BE2C (cell line): Measurements from ENCODE around the gene KAT14.
"Not testable (repeated sequence)": the region's sequence is repeated elsewhere in the genome, so short reads cannot be mapped to it uniquely, and the experiment has no call there.

Experiments
- DNase-seq: peaks from one replicate; pipeline ENCODE4 v3.0.0-alpha.2; 2020
- H3K27me3 ChIP-seq: fragments of 250-450 bp; sonication (Bioruptor Pico); 2 replicates; pipeline ENCODE4 v1.5.1; 2020; ENCODE audit warnings: mild to moderate bottlenecking
- H3K36me3 ChIP-seq: fragments of 250-450 bp; sonication (Bioruptor Pico); 2 replicates; pipeline ENCODE4 v1.5.1; 2020; ENCODE audit warnings: mild to moderate bottlenecking
- H3K4me1 ChIP-seq: fragments of 250-450 bp; sonication (Bioruptor Pico); 2 replicates; pipeline ENCODE4 v1.5.1; 2020
- H3K4me3 ChIP-seq: 2 replicates; pipeline ENCODE4 v1.5.1; 2011; ENCODE audit warnings: low read depth, low read length
- H3K9me3 ChIP-seq: fragments of 250-450 bp; sonication (Bioruptor Pico); 2 replicates; pipeline ENCODE4 v1.5.1; 2020
- CTCF ChIP-seq: IDR thresholded peaks from 2 replicates; pipeline ENCODE4 v1.5.1; 2012; ENCODE audit warnings: mild to moderate bottlenecking, low read depth, low read length

The KAT14 gene

DNA sequence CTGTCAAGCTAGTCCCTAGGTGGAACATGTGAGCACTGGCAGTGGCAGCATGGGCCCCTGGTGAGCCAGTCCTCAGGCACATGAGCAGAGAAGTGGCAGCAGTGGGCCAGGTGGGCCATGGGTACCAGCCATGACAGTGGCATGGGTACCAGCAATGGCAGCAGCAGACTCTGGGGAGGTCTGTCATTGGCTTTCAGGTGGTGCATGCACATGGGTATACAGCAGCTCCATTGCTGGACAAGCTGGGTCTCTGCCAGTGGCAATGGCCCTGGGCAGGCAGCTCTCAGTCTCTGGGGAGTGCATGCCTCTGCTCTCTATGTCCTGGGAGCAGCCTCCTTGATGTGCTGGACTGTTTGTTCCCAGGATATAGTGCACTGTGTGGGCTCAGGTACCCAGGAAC lies 65.3 kb downstream of the KAT14 start:
- H3K9me3 ChIP-seq: no peaks in the 10 kb centered on the region
- no peak overlapping the region for H3K4me3 ChIP-seq
- H3K27me3 ChIP-seq: no peaks in the 10 kb centered on the region
- no peaks in the 10 kb centered on the region for H3K4me1 ChIP-seq
- TF ChIP-seq CTCF: no peak
- H3K36me3 ChIP-seq: no peaks in the 10 kb centered on the region
- DNase-seq: no peak

DNA sequence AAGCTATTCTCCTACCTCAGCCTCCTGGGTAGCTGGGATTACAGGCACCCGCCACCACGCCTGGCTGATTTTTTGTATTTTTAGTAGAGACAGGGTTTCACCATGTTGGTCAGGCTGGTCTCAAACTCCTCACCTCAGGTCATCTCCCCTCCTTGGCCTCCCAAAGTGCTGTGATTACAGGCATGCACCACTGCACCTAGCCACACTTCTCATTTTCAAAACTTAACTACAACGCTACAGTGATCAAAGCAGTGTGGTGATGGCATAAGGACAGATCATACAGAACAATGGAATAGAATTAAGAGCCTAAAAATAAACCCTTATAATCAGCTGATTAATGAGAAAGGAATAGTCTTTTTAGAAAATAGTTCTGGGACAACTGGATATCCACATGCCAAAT lies 66.0 kb downstream of the KAT14 start:
- not testable (repeated sequence) for H3K27me3 ChIP-seq, H3K36me3 ChIP-seq, DNase-seq, H3K4me3 ChIP-seq, H3K9me3 ChIP-seq, H3K4me1 ChIP-seq

DNA sequence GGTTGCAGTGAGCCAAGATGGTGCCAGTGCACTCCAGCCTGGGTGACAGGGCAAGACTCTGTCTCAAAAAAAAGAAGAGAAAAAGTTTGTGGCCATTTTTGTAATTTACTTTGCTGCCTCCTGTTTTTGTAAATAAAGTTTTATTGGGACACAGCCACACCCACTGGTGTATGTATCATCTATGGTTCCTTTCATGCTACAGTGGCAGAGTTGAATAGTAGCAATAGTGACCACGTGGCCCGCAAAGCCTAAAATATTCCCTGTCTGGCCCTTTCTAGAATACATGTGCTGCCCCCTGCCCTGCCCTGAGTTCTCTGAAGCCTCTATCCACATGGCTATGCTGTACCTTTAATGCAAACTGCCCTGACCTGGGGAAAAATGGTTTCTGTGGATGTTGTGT lies 75.3 kb downstream of the KAT14 start:
- Histone ChIP-seq H3K4me1 (no peaks in the 10 kb centered on the region), H3K4me3 (no peak overlapping the region), H3K9me3 (no peaks in the 10 kb centered on the region), H3K27me3 (no peaks in the 10 kb centered on the region; the same call in 1 of the 2 replicates), H3K36me3 (no peaks in the 10 kb centered on the region)
- TF ChIP-seq CTCF: no peak
- no peak for DNase-seq

- no peak overlapping the region for H3K4me3 ChIP-seq
- no peak for TF ChIP-seq CTCF
- no peak for DNase-seq
- H3K27me3 ChIP-seq: no peaks in the 10 kb centered on the region; the same call in 1 of the 2 replicates
- no peaks in the 10 kb centered on the region for H3K9me3 ChIP-seq
- no peaks in the 10 kb centered on the region for H3K36me3 ChIP-seq
- H3K4me1 ChIP-seq: no peaks in the 10 kb centered on the region
Observed at GRCh38 chr20:18215566-18215965, 77.9 kb downstream of the KAT14 start.

DNA sequence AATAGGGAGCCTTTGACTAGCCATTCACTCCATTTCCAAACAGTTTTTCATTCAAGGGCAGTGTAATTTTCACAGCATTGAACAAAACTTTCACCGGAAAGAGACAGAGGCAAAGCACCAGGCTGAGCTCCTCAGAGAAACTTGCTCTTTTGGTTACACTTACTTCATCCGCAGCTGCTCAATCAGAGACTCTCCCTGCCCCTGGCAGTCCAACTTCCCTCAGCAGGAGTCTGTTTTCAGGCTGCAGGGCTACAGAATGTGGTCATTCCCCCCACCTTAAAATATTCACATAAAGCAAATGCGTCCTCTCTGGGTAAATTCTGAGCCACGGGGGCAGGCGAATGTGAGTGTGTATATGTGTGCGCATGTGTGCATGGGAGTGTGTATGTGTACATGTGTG lies 80.6 kb downstream of the KAT14 start:
- DNase-seq: no peak
- H3K4me1 ChIP-seq: no peaks in the 10 kb centered on the region
- no peaks in the 10 kb centered on the region for H3K9me3 ChIP-seq
- TF ChIP-seq CTCF: no peak
- no peaks in the 10 kb centered on the region for H3K36me3 ChIP-seq
- H3K4me3 ChIP-seq: no peak overlapping the region
- H3K27me3 ChIP-seq: no peaks in the 10 kb centered on the region; the same call in 1 of the 2 replicates

GRCh38 chr20:18223409-18223808 lies 85.7 kb downstream of the KAT14 start:
- Histone ChIP-seq H3K36me3 (no peaks in the 10 kb centered on the region), H3K4me3 (no peak overlapping the region), H3K9me3 (no peaks in the 10 kb centered on the region), H3K4me1 (peaks cover 8% of the 10 kb centered on the region), H3K27me3 (no peaks in the 10 kb centered on the region)
- no peak for DNase-seq
- no peak for TF ChIP-seq CTCF

DNA sequence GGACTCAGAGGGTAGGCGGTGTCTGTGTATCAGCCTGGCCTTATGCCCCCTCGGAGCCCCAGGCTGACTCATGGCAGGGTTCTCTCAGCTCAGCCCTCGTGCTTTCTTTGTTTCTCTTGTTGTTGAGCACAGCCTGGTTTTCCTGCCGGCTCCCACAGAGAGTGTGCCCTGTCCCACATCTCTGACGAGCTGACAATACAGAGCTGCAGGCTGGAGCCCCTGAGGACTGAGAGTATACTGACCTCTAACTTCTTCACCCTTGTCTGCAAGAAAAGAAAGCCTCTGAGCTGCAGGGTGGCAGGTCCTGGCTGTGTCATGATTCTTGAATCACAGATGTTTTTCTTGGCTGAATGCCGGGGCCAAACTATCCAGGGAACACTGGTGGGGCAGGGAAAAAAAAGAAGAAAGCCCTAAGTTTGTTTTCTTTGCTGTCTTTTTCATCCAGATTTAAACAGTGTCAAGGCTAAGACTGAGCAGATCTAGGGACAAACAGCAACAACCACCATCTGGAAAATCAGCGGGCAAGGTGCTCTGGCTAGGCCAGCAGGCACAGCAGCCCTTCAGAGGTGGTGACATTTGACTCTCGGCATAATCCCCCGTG lies 87.4 kb downstream of the KAT14 start:
- no peak for TF ChIP-seq CTCF
- H3K9me3 ChIP-seq: no peaks in the 10 kb centered on the region
- H3K4me3 ChIP-seq: no peak overlapping the region
- H3K27me3 ChIP-seq: no peaks in the 10 kb centered on the region
- no peaks in the 10 kb centered on the region for H3K36me3 ChIP-seq
- peak; percentile 52 for DNase-seq
- H3K4me1 ChIP-seq: peaks cover 8% of the 10 kb centered on the region
